ENCODE data around the gene C9orf78. TPM values are rescaled to one million over a fixed set of nuclear protein-coding genes. Genes with fewer than 3 reads are reported as not detected.

The C9orf78 gene
- total and polyA plus RNA-seq, 9 of the 15 experiments (the other 6 are each of a cell fraction or from before 2014, with no cell fraction given): 94.6 to 266 (median 202) TPM

DNA sequence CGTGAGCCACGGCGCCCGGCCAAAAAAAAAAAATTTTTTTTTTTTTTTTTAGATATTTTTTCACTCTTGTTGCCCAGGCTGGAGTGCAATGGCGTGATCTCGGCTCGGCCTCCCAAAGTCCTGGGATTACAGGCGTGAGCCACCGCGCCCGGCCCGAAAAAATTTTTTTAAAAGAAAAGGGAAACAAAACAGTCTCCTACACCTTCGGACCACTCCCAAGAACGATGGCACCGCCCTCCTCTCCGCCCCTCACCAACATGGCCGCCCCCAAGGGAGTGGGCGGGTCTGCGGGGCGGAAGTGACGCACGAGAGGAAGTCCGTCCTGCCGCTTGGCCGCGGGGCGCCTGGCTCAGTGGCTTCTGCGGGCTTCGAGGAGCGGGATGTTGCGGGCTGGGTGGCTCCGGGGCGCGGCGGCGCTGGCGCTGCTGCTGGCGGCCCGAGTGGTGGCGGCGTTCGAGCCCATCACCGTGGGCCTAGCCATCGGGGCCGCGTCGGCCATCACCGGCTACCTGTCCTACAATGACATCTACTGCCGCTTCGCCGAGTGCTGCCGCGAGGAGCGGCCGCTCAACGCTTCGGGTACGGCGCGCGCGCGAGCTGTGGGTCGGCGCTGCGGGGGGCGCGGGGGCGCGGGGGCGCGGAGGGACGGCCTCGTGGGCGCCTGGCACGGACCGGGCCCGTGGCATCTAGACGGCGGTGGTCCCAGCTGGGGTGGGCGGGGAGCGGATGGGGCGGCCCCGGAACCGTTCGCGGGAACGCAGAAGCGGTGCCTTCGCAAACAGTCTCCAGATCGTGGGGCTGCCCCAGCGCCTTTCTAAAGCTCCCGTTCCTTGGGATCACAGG lies 32.0 kb downstream of the C9orf78 start, which contains the start of gene TOR1B (continued):
- TF ChIP-seq, protein P1, sequence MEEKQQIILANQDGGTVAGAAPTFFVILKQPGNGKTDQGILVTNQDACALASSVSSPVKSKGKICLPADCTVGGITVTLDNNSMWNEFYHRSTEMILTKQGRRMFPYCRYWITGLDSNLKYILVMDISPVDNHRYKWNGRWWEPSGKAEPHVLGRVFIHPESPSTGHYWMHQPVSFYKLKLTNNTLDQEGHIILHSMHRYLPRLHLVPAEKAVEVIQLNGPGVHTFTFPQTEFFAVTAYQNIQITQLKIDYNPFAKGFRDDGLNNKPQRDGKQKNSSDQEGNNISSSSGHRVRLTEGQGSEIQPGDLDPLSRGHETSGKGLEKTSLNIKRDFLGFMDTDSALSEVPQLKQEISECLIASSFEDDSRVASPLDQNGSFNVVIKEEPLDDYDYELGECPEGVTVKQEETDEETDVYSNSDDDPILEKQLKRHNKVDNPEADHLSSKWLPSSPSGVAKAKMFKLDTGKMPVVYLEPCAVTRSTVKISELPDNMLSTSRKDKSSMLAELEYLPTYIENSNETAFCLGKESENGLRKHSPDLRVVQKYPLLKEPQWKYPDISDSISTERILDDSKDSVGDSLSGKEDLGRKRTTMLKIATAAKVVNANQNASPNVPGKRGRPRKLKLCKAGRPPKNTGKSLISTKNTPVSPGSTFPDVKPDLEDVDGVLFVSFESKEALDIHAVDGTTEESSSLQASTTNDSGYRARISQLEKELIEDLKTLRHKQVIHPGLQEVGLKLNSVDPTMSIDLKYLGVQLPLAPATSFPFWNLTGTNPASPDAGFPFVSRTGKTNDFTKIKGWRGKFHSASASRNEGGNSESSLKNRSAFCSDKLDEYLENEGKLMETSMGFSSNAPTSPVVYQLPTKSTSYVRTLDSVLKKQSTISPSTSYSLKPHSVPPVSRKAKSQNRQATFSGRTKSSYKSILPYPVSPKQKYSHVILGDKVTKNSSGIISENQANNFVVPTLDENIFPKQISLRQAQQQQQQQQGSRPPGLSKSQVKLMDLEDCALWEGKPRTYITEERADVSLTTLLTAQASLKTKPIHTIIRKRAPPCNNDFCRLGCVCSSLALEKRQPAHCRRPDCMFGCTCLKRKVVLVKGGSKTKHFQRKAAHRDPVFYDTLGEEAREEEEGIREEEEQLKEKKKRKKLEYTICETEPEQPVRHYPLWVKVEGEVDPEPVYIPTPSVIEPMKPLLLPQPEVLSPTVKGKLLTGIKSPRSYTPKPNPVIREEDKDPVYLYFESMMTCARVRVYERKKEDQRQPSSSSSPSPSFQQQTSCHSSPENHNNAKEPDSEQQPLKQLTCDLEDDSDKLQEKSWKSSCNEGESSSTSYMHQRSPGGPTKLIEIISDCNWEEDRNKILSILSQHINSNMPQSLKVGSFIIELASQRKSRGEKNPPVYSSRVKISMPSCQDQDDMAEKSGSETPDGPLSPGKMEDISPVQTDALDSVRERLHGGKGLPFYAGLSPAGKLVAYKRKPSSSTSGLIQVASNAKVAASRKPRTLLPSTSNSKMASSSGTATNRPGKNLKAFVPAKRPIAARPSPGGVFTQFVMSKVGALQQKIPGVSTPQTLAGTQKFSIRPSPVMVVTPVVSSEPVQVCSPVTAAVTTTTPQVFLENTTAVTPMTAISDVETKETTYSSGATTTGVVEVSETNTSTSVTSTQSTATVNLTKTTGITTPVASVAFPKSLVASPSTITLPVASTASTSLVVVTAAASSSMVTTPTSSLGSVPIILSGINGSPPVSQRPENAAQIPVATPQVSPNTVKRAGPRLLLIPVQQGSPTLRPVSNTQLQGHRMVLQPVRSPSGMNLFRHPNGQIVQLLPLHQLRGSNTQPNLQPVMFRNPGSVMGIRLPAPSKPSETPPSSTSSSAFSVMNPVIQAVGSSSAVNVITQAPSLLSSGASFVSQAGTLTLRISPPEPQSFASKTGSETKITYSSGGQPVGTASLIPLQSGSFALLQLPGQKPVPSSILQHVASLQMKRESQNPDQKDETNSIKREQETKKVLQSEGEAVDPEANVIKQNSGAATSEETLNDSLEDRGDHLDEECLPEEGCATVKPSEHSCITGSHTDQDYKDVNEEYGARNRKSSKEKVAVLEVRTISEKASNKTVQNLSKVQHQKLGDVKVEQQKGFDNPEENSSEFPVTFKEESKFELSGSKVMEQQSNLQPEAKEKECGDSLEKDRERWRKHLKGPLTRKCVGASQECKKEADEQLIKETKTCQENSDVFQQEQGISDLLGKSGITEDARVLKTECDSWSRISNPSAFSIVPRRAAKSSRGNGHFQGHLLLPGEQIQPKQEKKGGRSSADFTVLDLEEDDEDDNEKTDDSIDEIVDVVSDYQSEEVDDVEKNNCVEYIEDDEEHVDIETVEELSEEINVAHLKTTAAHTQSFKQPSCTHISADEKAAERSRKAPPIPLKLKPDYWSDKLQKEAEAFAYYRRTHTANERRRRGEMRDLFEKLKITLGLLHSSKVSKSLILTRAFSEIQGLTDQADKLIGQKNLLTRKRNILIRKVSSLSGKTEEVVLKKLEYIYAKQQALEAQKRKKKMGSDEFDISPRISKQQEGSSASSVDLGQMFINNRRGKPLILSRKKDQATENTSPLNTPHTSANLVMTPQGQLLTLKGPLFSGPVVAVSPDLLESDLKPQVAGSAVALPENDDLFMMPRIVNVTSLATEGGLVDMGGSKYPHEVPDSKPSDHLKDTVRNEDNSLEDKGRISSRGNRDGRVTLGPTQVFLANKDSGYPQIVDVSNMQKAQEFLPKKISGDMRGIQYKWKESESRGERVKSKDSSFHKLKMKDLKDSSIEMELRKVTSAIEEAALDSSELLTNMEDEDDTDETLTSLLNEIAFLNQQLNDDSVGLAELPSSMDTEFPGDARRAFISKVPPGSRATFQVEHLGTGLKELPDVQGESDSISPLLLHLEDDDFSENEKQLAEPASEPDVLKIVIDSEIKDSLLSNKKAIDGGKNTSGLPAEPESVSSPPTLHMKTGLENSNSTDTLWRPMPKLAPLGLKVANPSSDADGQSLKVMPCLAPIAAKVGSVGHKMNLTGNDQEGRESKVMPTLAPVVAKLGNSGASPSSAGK (IDR thresholded peaks at IDR 0.05): no peak; the same call in 1 of the 2 replicates
- TF ChIP-seq GTF2F1 (IDR thresholded peaks at IDR 0.05; ENCODE audit: low read depth, low read length) (no peak; the same call in 1 of the 2 replicates), TGIF2 (CRISPR knock-in tag; IDR thresholded peaks at IDR 0.05) (no peak), HNRNPL (IDR thresholded peaks at IDR 0.05; ENCODE audit: low read depth, low read length) (peak; percentile 56; the same call in 1 of the 2 replicates), PYGO2 (tag; IDR thresholded peaks at IDR 0.05) (no peak)
- TF ChIP-seq, protein P2, sequence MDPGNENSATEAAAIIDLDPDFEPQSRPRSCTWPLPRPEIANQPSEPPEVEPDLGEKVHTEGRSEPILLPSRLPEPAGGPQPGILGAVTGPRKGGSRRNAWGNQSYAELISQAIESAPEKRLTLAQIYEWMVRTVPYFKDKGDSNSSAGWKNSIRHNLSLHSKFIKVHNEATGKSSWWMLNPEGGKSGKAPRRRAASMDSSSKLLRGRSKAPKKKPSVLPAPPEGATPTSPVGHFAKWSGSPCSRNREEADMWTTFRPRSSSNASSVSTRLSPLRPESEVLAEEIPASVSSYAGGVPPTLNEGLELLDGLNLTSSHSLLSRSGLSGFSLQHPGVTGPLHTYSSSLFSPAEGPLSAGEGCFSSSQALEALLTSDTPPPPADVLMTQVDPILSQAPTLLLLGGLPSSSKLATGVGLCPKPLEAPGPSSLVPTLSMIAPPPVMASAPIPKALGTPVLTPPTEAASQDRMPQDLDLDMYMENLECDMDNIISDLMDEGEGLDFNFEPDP (CRISPR knock-in tag; IDR thresholded peaks at IDR 0.05): no peak; the same call in 1 of the 2 replicates
- TF ChIP-seq, protein P3, sequence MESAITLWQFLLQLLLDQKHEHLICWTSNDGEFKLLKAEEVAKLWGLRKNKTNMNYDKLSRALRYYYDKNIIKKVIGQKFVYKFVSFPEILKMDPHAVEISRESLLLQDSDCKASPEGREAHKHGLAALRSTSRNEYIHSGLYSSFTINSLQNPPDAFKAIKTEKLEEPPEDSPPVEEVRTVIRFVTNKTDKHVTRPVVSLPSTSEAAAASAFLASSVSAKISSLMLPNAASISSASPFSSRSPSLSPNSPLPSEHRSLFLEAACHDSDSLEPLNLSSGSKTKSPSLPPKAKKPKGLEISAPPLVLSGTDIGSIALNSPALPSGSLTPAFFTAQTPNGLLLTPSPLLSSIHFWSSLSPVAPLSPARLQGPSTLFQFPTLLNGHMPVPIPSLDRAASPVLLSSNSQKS (CRISPR knock-in tag; IDR thresholded peaks at IDR 0.05): no peak
- TF ChIP-seq, protein P4, sequence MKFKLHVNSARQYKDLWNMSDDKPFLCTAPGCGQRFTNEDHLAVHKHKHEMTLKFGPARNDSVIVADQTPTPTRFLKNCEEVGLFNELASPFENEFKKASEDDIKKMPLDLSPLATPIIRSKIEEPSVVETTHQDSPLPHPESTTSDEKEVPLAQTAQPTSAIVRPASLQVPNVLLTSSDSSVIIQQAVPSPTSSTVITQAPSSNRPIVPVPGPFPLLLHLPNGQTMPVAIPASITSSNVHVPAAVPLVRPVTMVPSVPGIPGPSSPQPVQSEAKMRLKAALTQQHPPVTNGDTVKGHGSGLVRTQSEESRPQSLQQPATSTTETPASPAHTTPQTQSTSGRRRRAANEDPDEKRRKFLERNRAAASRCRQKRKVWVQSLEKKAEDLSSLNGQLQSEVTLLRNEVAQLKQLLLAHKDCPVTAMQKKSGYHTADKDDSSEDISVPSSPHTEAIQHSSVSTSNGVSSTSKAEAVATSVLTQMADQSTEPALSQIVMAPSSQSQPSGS (CRISPR knock-in tag; IDR thresholded peaks at IDR 0.05): no peak
- TF ChIP-seq, protein P5, sequence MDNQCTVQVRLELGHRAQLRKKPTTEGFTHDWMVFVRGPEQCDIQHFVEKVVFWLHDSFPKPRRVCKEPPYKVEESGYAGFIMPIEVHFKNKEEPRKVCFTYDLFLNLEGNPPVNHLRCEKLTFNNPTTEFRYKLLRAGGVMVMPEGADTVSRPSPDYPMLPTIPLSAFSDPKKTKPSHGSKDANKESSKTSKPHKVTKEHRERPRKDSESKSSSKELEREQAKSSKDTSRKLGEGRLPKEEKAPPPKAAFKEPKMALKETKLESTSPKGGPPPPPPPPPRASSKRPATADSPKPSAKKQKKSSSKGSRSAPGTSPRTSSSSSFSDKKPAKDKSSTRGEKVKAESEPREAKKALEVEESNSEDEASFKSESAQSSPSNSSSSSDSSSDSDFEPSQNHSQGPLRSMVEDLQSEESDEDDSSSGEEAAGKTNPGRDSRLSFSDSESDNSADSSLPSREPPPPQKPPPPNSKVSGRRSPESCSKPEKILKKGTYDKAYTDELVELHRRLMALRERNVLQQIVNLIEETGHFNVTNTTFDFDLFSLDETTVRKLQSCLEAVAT (IDR thresholded peaks at IDR 0.05): no peak
